Vagina (tissue), 2 donors: Measurements from ENCODE around the gene CBX4.

Source experiments
- CTCF ChIP-seq, 3 experiments: fragments of 450-650 bp in 2 of 3; fragments of 200-600 bp in 1 of 3; sonication (generic) in 1 of 3; IDR thresholded peaks; one replicate each; pipeline ENCODE4 v1.5.1; 2017 to 2019; ENCODE audit warnings: antibody characterized with exemption in 3 of 3, mild to moderate bottlenecking in 2 of 3, moderate library complexity in 2 of 3
- POLR2A ChIP-seq, 2 donors: fragments of 450-650 bp; IDR thresholded peaks; one replicate each; pipeline ENCODE4 v1.6.1; 2017; ENCODE audit warnings: antibody characterized with exemption in 2 of 2, mild to moderate bottlenecking in 2 of 2, moderate library complexity in 2 of 2

GRCh38 chr17:79825580-79825921 lies 13.7 kb downstream of the CBX4 start:
- TF ChIP-seq CTCF (IDR thresholded peaks at IDR 0.05) (no peak), POLR2A (IDR thresholded peaks at IDR 0.05) (no peak)
